CD4-positive, CD25-positive, alpha-beta regulatory T cell (primary cell): ENCODE measurements around the gene ABRACL. TPM values are rescaled to one million over a fixed set of nuclear protein-coding genes. Genes with fewer than 3 reads are reported as not detected.
A peak's percentile ranks its signal among the peaks of the same experiment; 100 is the strongest.
"Not testable (repeated sequence)": the region's sequence is repeated elsewhere in the genome, so short reads cannot be mapped to it uniquely, and the experiment has no call there.

ENCODE experiments used
- ATAC-seq, 2 donors: fragments of 150-1000 bp; cut with Tn5 transposase; one replicate each; pipeline ENCODE4 v1.10.0; 2021; ENCODE audit warnings: low read depth in 2 of 2, moderate number of reproducible peaks in 2 of 2, moderate library complexity in 1 of 2
- DNase-seq, 3 donors: peaks; one replicate each; pipeline versions ENCODE4 v3.0.0 to v3.0.0-alpha.2; 2012 to 2022; ENCODE audit warnings: mixed read lengths in 1 of 3
- H3K27ac ChIP-seq: one replicate; pipeline ENCODE4 v1.7.0; 2013; ENCODE audit warnings: mild to moderate bottlenecking, low read length; ENCODE audit not compliant: insufficient read depth, poor library complexity, severe bottlenecking
- H3K27me3 ChIP-seq: one replicate; pipeline ENCODE4 v1.7.0; 2013; ENCODE audit warnings: low read length; ENCODE audit not compliant: control insufficient read depth, insufficient read depth
- H3K36me3 ChIP-seq: one replicate; pipeline ENCODE4 v1.7.0; 2013; ENCODE audit warnings: mild to moderate bottlenecking, low read length, moderate library complexity; ENCODE audit not compliant: control insufficient read depth, insufficient read depth
- H3K4me1 ChIP-seq: 2 replicates; pipeline ENCODE4 v1.7.0; 2013; ENCODE audit warnings: mild to moderate bottlenecking, low read length; ENCODE audit not compliant: insufficient read depth, control insufficient read depth, poor library complexity, severe bottlenecking
- H3K4me3 ChIP-seq: one replicate; pipeline ENCODE4 v1.7.0; 2013; ENCODE audit warnings: low read depth, mild to moderate bottlenecking, low read length, moderate library complexity
- H3K9me3 ChIP-seq, 2 experiments: 1 replicate in 1 of 2; 2 replicates in 1 of 2; pipeline ENCODE4 v1.7.0; 2013; ENCODE audit warnings: low read length in 2 of 2, mild to moderate bottlenecking in 1 of 2, moderate library complexity in 1 of 2; ENCODE audit not compliant: control insufficient read depth in 2 of 2
- H3K27ac Mint-ChIP-seq, 3 donors: one replicate each; pipeline ENCODE4 v1.8.0; 2020 to 2022; ENCODE audit warnings: mild to moderate bottlenecking in 3 of 3, mixed read lengths in 3 of 3, moderate library complexity in 2 of 3
- H3K27me3 Mint-ChIP-seq: one replicate; pipeline ENCODE4 v1.8.0; 2022; ENCODE audit warnings: mild to moderate bottlenecking, mixed read lengths
- H3K36me3 Mint-ChIP-seq: one replicate; pipeline ENCODE4 v1.8.0; 2020; ENCODE audit warnings: mixed read lengths
- H3K4me1 Mint-ChIP-seq, 4 donors: one replicate each; pipeline ENCODE4 v1.8.0; 2020 to 2022; ENCODE audit warnings: mixed read lengths in 4 of 4, mild to moderate bottlenecking in 1 of 4
- H3K4me3 Mint-ChIP-seq, 4 donors: one replicate each; pipeline ENCODE4 v1.8.0; 2020 to 2022; ENCODE audit warnings: mild to moderate bottlenecking in 4 of 4, mixed read lengths in 4 of 4, moderate library complexity in 3 of 4
- H3K9me3 Mint-ChIP-seq, 7 donors: one replicate each; pipeline ENCODE4 v1.8.0; 2020 to 2022; ENCODE audit warnings: mixed read lengths in 7 of 7, mild to moderate bottlenecking in 3 of 7, moderate library complexity in 2 of 7
- polyA plus RNA-seq, 4 donors: library from polyadenylated mRNA; unstranded; fragments of 300-500 nt; fragmentation: Illumina TruSeq; gene quantifications; one replicate each; pipeline ENCODE4 v1.2.3, GENCODE V29; 2021
- total RNA-seq: library from RNA; stranded (reverse); gene quantifications from one replicate; pipeline ENCODE4 v1.2.3, GENCODE V29; 2022

ABRACL gene
- total and polyA plus RNA-seq, 5 donors from 2014 or later: 43.8 to 194 (median 169) TPM

- Histone ChIP-seq H3K27me3 (peaks cover 3% of the 10 kb centered on the region), H3K4me3 (peak within 1 kb of the TSS; percentile 91), H3K36me3 (no peaks in the 10 kb centered on the region), H3K9me3 (no peaks in the 10 kb centered on the region), H3K27ac (peak within 1 kb of the TSS; percentile 76), H3K4me1 (peaks cover 49% of the 10 kb centered on the region)
- Mint-ChIP-seq H3K4me1 (peaks cover 7 to 16% (median 12%) of the 10 kb centered on the region in 4 donors), H3K4me3 (peak within 1 kb of the TSS in 3 of 4 donors; percentile 89 to 95 (median 93)), H3K27me3 (peaks cover 10% of the 10 kb centered on the region), H3K36me3 (no peaks in the 10 kb centered on the region), H3K9me3 (no peaks in the 10 kb centered on the region), H3K27ac (peak within 1 kb of the TSS; percentile 86 to 97 (median 92))
- peak; percentile 85 to 88 for ATAC-seq
- peak; percentile 82 to 92 (median 87) for DNase-seq
Measured at GRCh38 chr6:138987643-138988468, 40.7 kb upstream of the ABRACL start, which contains the start of gene REPS1. Gene REPS1 (minus strand): TSS chr6:138988253. CDS start chr6:138987682, 571 bp downstream.

GRCh38 chr6:138988469-138988834 lies 40.1 kb upstream of the ABRACL start:
- Mint-ChIP-seq H3K4me1 (peaks cover 7 to 16% (median 12%) of the 10 kb centered on the region in 4 donors), H3K27me3 (peaks cover 16% of the 10 kb centered on the region), H3K9me3 (no peaks in the 10 kb centered on the region), H3K4me3 (peak overlapping the region in 3 of 4 donors; percentile 89 to 95 (median 93)), H3K36me3 (no peaks in the 10 kb centered on the region), H3K27ac (peak overlapping the region; percentile 86 to 97 (median 92))
- no peaks in the 10 kb centered on the region for H3K36me3 ChIP-seq
- peaks cover 3% of the 10 kb centered on the region for H3K27me3 ChIP-seq
- peak overlapping the region; percentile 89 for H3K4me3 ChIP-seq
- H3K4me1 ChIP-seq: peaks cover 48% of the 10 kb centered on the region
- peak; percentile 6 for ATAC-seq
- no peak for DNase-seq
- H3K9me3 ChIP-seq: no peaks in the 10 kb centered on the region
- H3K27ac ChIP-seq: peak overlapping the region; percentile 76

GRCh38 chr6:138989098-138989983 lies 39.2 kb upstream of the ABRACL start:
- peaks cover 3% of the 10 kb centered on the region for H3K27me3 ChIP-seq
- H3K4me3 Mint-ChIP-seq: peak overlapping the region; percentile 76 to 93 (median 84)
- peaks cover 39% of the 10 kb centered on the region for H3K4me1 ChIP-seq
- DNase-seq (no peak), ATAC-seq (no peak)
- H3K27ac Mint-ChIP-seq: peak overlapping the region in 2 of 3 donors; percentile 92 to 97
- H3K36me3 ChIP-seq: no peaks in the 10 kb centered on the region
- no peaks in the 10 kb centered on the region for H3K9me3 ChIP-seq
- no peak overlapping the region for H3K27ac ChIP-seq
- H3K4me1 Mint-ChIP-seq: peaks cover 7 to 16% (median 12%) of the 10 kb centered on the region in 4 donors
- no peaks in the 10 kb centered on the region for H3K9me3 Mint-ChIP-seq
- peak overlapping the region; percentile 89 for H3K4me3 ChIP-seq
- no peaks in the 10 kb centered on the region for H3K36me3 Mint-ChIP-seq
- H3K27me3 Mint-ChIP-seq: peaks cover 21% of the 10 kb centered on the region

GRCh38 chr6:138991206-138991605 lies 37.3 kb upstream of the ABRACL start:
- peak overlapping the region in 1 of 4 donors; percentile 68 for H3K4me3 Mint-ChIP-seq
- H3K4me3 ChIP-seq: no peak overlapping the region
- DNase-seq (no peak), ATAC-seq (no peak)
- H3K27me3 ChIP-seq: peaks cover 3% of the 10 kb centered on the region
- no peak overlapping the region for H3K27ac Mint-ChIP-seq
- H3K9me3 Mint-ChIP-seq: no peaks in the 10 kb centered on the region
- H3K36me3 Mint-ChIP-seq: no peaks in the 10 kb centered on the region
- peaks cover 20% of the 10 kb centered on the region for H3K4me1 ChIP-seq
- H3K36me3 ChIP-seq: no peaks in the 10 kb centered on the region
- no peaks in the 10 kb centered on the region for H3K9me3 ChIP-seq
- H3K27ac ChIP-seq: no peak overlapping the region
- H3K27me3 Mint-ChIP-seq: peaks cover 32% of the 10 kb centered on the region
- H3K4me1 Mint-ChIP-seq: peaks cover 7 to 14% (median 10%) of the 10 kb centered on the region in 4 donors

- not testable (repeated sequence) for H3K36me3 ChIP-seq, H3K9me3 Mint-ChIP-seq, H3K27ac Mint-ChIP-seq, H3K4me1 ChIP-seq, H3K4me3 Mint-ChIP-seq, H3K4me1 Mint-ChIP-seq, DNase-seq, H3K9me3 ChIP-seq, H3K27me3 ChIP-seq, H3K4me3 ChIP-seq, ATAC-seq, H3K27ac ChIP-seq, H3K36me3 Mint-ChIP-seq
- H3K27me3 Mint-ChIP-seq: peaks cover 36% of the 10 kb centered on the region
Measured at GRCh38 chr6:138992965-138993364, 35.6 kb upstream of the ABRACL start.

- not testable (repeated sequence) for H3K27me3 ChIP-seq, H3K27ac Mint-ChIP-seq, H3K4me1 ChIP-seq, H3K4me1 Mint-ChIP-seq, DNase-seq, H3K4me3 ChIP-seq, H3K27ac ChIP-seq, H3K9me3 ChIP-seq, H3K9me3 Mint-ChIP-seq, H3K4me3 Mint-ChIP-seq, H3K36me3 ChIP-seq, ATAC-seq, H3K36me3 Mint-ChIP-seq
- peaks cover 36% of the 10 kb centered on the region for H3K27me3 Mint-ChIP-seq
Measured at GRCh38 chr6:138993410-138993809, 35.1 kb upstream of the ABRACL start.

GRCh38 chr6:138996524-138996923 lies 32.0 kb upstream of the ABRACL start:
- H3K36me3 ChIP-seq: no peaks in the 10 kb centered on the region
- no peak overlapping the region for H3K27ac Mint-ChIP-seq
- H3K27me3 ChIP-seq: peaks cover under 1% of the 10 kb centered on the region
- H3K27me3 Mint-ChIP-seq: peaks cover 31% of the 10 kb centered on the region
- no peaks in the 10 kb centered on the region for H3K4me1 ChIP-seq
- H3K9me3 ChIP-seq: no peaks in the 10 kb centered on the region
- H3K9me3 Mint-ChIP-seq: peaks cover 0 to 2% (median 0%) of the 10 kb centered on the region in 7 donors
- H3K4me1 Mint-ChIP-seq: no peaks in the 10 kb centered on the region
- H3K36me3 Mint-ChIP-seq: peaks cover 3% of the 10 kb centered on the region
- H3K4me3 ChIP-seq: no peak overlapping the region
- H3K27ac ChIP-seq: no peak overlapping the region
- DNase-seq (no peak), ATAC-seq (no peak)
- H3K4me3 Mint-ChIP-seq: no peak overlapping the region
